Measurements from ENCODE around the gene CEACAM4.

GRCh38 chr19:41616792-41617621, 9.9 kb downstream of the CEACAM4 start:
- no peak for TF ChIP-seq CTCF (IDR thresholded peaks at IDR 0.05)
- TF ChIP-seq POLR2A (IDR thresholded peaks at IDR 0.05): no peak
- no peak for TF ChIP-seq POLR2AphosphoS5 (IDR thresholded peaks at IDR 0.05)

Measured in upper lobe of left lung (tissue), 4 donors.